ENCODE data around the gene DYNLT1.

The DYNLT1 gene

DNA sequence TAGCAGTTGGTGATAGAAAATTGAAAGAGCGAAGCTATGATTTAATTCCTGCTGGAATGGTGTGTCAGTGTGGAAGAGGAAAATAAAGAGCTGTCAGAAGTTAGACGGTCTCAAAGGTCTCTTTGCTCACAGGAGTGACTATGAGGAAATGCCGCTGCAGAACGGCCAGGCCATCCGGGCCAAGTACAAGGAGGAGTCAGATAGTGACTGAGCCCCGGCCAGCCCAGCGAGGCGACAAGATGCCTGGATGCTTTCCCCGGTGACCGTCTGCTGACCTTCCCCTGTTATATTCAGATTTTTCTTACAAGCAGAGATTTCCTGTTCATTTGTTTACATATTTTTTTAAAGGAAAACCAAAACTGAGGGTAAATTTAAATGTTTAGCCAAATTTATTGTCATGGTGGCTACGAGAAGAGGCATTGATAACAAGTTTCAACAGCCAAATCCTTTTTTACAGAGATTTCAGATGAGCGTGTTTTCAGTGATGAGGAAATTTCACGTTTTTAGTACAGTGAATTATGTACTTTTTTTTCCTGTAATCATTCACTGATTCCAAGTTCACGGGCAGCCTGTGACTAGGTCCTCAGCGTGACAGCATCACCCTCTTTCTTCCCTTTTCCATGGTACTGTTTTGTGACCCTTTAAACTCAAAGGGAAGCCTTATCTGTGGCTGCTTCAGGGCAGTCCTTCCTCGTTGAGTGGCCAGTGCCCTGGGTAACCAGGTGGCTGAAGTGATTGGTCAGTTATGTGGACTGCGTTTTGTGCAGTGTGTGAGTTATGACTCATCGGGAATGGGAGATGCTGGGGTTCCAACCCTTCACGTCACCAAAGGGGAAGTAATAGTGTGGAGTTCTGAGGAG lies 12.6 kb downstream of the DYNLT1 start:
- ATAC-seq (replicated peaks; ENCODE audit: extremely low read depth, poor library complexity, severe bottlenecking): no peak
- Mint-ChIP-seq H3K4me1 (peaks cover 37% of the 10 kb centered on the region), H3K27me3 (no peaks in the 10 kb centered on the region), H3K27ac (ENCODE audit: low read depth) (peak overlapping the region; percentile 58), H3K9me3 (peaks cover 3% of the 10 kb centered on the region), H3K36me3 (ENCODE audit: insufficient read depth) (peaks cover 49% of the 10 kb centered on the region), H3K4me3 (no peak overlapping the region)
- no peak for DNase-seq (ENCODE audit: low spot score in 2 of 2)

DNA sequence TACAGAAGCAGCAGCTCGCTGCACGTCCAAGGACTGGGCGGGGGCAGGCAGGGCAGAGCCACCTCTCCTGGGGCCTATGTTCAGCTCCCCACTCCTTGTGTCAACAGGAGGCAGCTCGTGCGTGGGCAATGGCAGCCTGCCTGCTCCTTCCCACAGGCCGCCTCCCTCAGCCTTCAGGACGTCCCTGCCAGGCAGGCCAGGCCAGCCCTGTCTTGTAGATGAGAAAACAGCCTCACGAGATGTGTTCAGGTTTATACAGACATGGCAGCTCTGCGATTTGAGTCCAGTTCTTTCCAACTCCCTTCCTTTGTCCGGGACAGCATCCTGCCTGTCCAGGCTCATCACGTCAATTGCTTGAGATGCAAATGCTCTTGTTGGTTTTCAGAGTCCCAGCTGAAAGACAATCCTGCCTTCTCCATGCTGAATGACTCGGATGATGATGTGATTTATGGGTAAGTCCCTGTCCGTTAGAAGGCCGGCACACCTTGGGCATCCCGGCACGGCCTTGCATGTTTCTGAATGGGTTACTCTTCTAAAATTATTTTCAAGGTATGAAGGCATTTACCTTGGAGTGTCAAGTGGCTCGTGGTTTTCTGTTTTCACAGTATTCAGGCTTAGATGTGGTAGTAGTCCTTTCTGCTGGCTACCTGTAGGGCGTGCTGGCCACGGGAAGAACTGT lies 13.5 kb downstream of the DYNLT1 start:
- ATAC-seq (replicated peaks; ENCODE audit: extremely low read depth, poor library complexity, severe bottlenecking) (no peak), DNase-seq (ENCODE audit: low spot score in 2 of 2) (no peak)
- no peak overlapping the region for H3K4me3 Mint-ChIP-seq
- H3K27ac Mint-ChIP-seq (ENCODE audit: low read depth): peak overlapping the region; percentile 45
- H3K27me3 Mint-ChIP-seq: no peaks in the 10 kb centered on the region
- peaks cover 37% of the 10 kb centered on the region for H3K4me1 Mint-ChIP-seq
- H3K36me3 Mint-ChIP-seq (ENCODE audit: insufficient read depth): peaks cover 46% of the 10 kb centered on the region
- peaks cover 6% of the 10 kb centered on the region for H3K9me3 Mint-ChIP-seq

DNA sequence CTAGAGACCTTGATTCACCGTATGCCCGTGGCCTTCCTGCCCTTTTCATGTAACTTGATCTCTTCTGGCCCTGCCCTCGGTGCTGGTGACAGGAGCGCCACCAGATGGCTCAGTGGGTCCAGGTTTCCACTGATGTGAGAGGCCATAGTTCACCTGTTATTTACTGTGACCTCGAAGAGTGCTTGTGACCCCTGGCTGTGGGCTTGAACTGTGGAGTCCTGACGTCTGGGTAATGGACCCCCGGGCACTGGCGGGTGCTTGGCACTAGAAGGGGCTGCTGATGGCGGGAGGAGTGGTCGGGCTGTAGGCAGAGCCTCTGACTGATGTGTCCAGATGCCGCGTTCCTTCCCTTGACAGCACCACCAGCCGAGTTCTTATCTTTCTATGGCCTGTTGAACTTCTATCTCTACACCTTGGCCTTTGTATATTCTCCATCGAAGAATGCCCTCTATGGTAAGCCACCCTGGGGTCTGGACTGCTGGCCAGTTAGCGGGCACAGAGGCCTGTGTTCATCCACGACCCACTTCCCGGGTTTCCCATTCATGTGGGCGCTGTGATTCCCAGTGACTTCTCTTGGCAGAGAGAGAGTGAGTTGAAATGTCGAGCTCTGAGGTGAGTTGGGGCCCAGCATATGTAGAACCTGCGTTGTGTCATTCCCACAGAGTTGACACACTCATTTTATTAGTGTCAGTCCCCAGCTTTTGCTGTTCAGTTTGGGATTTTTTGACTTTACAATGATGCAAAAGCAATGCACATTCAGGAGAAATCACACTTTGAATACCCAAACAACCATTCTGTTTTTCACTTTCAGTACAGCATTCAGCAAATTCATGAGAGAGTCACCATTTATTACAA lies 14.9 kb downstream of the DYNLT1 start:
- Mint-ChIP-seq H3K4me3 (no peak overlapping the region), H3K27me3 (no peaks in the 10 kb centered on the region), H3K36me3 (ENCODE audit: insufficient read depth) (peaks cover 48% of the 10 kb centered on the region), H3K4me1 (peaks cover 26% of the 10 kb centered on the region), H3K27ac (ENCODE audit: low read depth) (peak overlapping the region; percentile 79), H3K9me3 (peaks cover 6% of the 10 kb centered on the region)
- ATAC-seq (replicated peaks; ENCODE audit: extremely low read depth, poor library complexity, severe bottlenecking): no peak
- DNase-seq (ENCODE audit: low spot score in 2 of 2): no peak

DNA sequence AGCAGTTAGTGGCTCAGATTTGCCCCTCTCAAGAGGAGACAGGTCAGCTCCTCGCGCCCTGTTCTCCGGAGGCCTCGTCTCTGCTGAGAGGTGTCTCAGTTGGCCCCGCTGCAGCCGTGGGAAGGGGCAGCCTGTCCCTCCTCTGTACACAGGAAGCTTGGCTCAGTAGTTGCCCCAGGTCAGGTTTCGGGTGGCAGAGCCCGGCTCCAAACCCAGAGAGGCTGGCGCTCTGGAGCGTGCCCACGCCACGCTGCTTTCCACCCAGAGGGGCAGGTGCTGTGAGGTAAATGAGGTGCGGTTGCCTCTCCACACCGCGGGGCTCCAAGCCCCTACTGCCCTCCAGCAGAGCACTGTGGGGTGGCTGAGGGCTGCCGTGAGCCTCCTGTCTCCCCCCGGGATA lies 16.0 kb downstream of the DYNLT1 start:
- Mint-ChIP-seq H3K36me3 (ENCODE audit: insufficient read depth) (peaks cover 52% of the 10 kb centered on the region), H3K4me1 (peaks cover 21% of the 10 kb centered on the region), H3K4me3 (no peak overlapping the region), H3K27me3 (no peaks in the 10 kb centered on the region), H3K9me3 (peaks cover 6% of the 10 kb centered on the region), H3K27ac (ENCODE audit: low read depth) (no peak overlapping the region)
- no peak for ATAC-seq (replicated peaks; ENCODE audit: extremely low read depth, poor library complexity, severe bottlenecking)
- no peak for DNase-seq (ENCODE audit: low spot score in 2 of 2)

DNA sequence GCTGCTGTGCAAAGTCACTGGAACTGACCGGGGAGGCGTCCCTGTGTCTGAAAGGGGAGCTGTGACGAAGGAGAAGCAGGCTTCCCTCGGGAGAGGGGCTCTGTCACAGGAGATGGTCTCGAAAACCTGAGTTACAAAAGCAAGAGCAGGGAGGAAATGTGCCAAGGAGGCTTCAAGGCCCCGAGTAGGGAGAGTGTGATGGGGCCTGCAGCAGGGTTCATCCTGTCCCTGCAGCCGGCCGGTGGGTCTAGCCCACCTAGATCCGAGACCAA lies 16.7 kb downstream of the DYNLT1 start:
- peaks cover 24% of the 10 kb centered on the region for H3K4me1 Mint-ChIP-seq
- peaks cover 6% of the 10 kb centered on the region for H3K9me3 Mint-ChIP-seq
- peaks cover 50% of the 10 kb centered on the region for H3K36me3 Mint-ChIP-seq (ENCODE audit: insufficient read depth)
- H3K27me3 Mint-ChIP-seq: no peaks in the 10 kb centered on the region
- no peak overlapping the region for H3K4me3 Mint-ChIP-seq
- ATAC-seq (replicated peaks; ENCODE audit: extremely low read depth, poor library complexity, severe bottlenecking) (no peak), DNase-seq (ENCODE audit: low spot score in 2 of 2) (no peak)
- peak overlapping the region; percentile 84 for H3K27ac Mint-ChIP-seq (ENCODE audit: low read depth)

DNA sequence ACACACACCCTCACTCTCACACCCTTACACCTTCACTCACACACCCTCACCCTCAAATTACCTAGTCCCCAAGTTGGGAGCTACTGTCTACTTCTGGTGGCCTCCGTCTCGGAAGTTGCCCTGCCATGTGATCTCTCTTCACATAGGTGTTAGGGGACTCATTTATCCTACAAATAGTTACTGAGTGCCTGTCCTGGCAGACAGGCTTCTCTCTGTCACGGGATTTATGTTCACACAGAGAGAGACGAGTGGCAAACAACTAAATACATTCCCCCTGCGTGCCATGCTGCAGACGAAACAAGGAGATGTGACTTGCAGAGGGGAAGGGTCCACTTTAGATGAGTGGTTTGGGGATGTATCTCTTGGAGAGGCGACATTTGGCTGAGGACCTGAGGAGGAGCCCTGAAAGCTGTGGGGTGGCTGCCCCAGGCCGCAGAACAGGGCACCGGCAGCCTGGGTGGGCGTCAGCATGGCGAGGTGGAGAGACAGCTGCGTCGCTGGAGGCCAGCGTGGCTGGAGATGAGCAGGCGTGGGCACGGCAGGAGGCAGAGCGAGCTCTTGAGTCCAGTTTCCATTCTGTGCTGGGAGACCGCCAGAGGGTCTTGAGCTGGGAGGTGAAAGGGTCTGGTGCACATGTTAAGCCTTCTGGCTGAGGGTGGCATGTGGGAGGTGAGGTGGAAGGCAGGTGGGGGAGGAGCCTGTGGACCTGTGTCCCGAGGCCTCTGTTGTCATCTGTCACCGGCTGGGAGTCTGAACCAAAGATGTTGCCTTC lies 17.2 kb downstream of the DYNLT1 start:
- peaks cover 53% of the 10 kb centered on the region for H3K36me3 Mint-ChIP-seq (ENCODE audit: insufficient read depth)
- H3K4me3 Mint-ChIP-seq: no peak overlapping the region

DNA sequence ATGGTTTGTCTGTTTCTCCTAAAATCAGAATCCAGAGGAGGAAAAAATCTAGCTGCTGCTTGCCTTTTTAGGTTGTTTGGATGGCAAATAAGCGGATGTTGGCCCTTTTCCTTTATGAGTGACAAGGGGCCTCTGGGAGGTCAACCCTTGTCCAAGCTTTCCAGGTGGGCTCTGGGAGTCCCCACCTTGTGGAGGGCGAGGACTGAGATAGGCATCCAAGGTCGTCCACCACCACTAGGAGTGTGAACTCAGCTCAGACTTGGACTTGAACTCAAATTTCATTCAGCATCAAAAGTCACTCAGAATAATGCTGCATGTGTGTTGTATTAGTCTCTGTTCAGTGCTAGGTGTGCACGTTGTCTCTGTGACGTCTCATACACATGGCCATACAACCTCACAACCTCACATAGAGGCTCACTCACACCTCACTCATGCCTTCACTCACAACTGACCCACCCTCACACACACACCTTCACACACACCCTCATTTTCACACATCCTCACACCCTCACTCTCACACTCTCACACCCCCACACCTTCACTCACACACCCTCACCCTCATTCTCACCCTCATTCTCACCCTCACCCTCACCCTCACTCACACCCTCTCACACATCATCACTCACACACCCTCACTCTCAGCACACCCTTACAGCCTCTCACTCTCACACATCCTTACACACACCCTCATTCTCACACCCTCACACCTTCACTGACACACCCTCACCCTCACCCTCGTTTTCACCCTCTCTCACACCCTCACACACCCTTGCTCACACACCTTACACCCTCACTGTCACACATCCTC lies 18.0 kb downstream of the DYNLT1 start:
- peaks cover 24% of the 10 kb centered on the region for H3K4me1 Mint-ChIP-seq
- no peak overlapping the region for H3K4me3 Mint-ChIP-seq
- peaks cover 6% of the 10 kb centered on the region for H3K9me3 Mint-ChIP-seq
- no peak for ATAC-seq (replicated peaks; ENCODE audit: extremely low read depth, poor library complexity, severe bottlenecking)
- no peak for DNase-seq (ENCODE audit: low spot score in 2 of 2)
- H3K27ac Mint-ChIP-seq (ENCODE audit: low read depth): peak overlapping the region; percentile 84
- H3K27me3 Mint-ChIP-seq: no peaks in the 10 kb centered on the region
- H3K36me3 Mint-ChIP-seq (ENCODE audit: insufficient read depth): peaks cover 48% of the 10 kb centered on the region

More for the DNA sequence above, 17.2 kb downstream of the DYNLT1 start:
- Mint-ChIP-seq H3K9me3 (peaks cover 6% of the 10 kb centered on the region), H3K27me3 (no peaks in the 10 kb centered on the region), H3K27ac (ENCODE audit: low read depth) (peak overlapping the region; percentile 84), H3K4me1 (peaks cover 26% of the 10 kb centered on the region)
- ATAC-seq (replicated peaks; ENCODE audit: extremely low read depth, poor library complexity, severe bottlenecking): no peak
- DNase-seq (ENCODE audit: low spot score in 2 of 2): no peak

DNA sequence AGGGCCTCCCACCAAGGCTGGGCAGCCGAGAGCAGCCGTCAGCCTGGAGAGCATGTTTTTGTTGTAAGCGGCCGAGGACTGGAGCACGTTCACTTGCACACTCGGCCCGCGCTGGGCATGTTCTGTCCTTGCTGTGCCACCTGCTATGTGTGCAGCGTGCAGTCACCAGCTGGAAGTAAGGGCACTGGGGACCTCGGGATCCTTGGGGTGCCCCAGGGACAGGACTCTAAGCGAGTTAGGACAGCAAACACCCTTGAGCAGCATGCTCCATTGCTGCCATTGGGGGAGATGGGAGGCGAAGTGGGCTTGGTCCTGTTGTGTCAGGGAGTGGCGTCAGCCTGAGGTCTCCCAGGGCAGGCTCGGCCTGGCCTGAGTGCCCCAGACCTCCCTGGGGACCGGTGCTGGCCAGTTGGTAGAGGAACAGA lies 18.6 kb downstream of the DYNLT1 start:
- no peak for ATAC-seq (replicated peaks; ENCODE audit: extremely low read depth, poor library complexity, severe bottlenecking)
- Mint-ChIP-seq H3K4me3 (no peak overlapping the region), H3K36me3 (ENCODE audit: insufficient read depth) (peaks cover 44% of the 10 kb centered on the region)

DNA sequence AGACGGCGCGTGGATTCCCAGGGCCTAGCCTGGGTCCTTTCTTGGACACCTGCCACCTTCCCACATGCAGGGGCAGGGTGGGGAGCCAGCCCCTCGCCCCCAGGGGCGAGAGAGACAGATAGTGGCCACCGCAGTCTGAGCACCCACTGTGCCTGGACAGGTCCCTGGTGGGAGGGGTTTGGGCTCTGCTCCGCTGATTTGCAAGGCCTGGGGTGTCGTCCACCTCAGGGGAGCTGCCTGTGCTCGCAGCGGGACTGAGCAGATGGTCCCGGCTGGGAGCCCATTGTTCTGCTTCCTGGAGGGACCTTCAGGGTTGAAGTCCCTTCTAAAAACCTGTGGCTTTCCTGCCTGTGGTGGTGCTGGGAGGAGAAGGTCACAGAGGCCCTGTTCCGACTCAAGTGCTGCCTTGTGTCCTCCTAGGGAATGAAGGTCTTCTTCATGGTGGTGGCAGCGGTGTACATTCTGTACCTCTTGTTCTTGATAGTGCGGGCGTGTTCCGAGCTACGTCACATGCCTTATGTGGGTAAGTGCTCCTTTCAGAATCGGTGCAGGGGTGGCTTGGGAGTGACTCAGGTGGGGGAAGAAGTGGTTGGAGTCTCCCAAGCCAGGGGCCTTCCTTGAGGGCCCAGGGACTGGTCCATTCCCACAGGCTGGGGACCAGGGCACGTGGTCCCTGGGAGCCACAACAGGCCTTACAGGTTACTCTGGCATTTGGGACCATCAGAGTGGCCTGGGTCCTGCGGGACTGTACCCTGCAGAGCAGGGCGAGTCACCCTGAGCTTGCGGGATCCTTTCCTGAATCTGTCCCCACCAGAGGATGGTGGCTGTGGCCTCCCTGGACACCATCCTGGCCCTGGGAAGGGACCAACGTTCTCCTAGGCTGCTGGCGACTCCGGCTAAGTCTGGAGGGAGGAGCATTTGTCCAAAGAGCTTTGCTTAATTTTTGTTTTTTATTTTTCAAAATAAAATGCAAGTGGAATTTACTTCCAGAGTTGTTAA lies 19.6 kb downstream of the DYNLT1 start:
- Mint-ChIP-seq H3K36me3 (ENCODE audit: insufficient read depth) (peaks cover 40% of the 10 kb centered on the region), H3K27me3 (no peaks in the 10 kb centered on the region), H3K27ac (ENCODE audit: low read depth) (peak overlapping the region; percentile 84), H3K9me3 (peaks cover 6% of the 10 kb centered on the region), H3K4me1 (peaks cover 29% of the 10 kb centered on the region), H3K4me3 (no peak overlapping the region)
- DNase-seq (ENCODE audit: low spot score in 2 of 2) (no peak), ATAC-seq (replicated peaks; ENCODE audit: extremely low read depth, poor library complexity, severe bottlenecking) (no peak)

More for the DNA sequence above, 18.6 kb downstream of the DYNLT1 start:
- peaks cover 20% of the 10 kb centered on the region for H3K4me1 Mint-ChIP-seq
- no peaks in the 10 kb centered on the region for H3K27me3 Mint-ChIP-seq
- no peak for DNase-seq (ENCODE audit: low spot score in 2 of 2)
- H3K27ac Mint-ChIP-seq (ENCODE audit: low read depth): peak overlapping the region; percentile 84
- peaks cover 6% of the 10 kb centered on the region for H3K9me3 Mint-ChIP-seq

DNA sequence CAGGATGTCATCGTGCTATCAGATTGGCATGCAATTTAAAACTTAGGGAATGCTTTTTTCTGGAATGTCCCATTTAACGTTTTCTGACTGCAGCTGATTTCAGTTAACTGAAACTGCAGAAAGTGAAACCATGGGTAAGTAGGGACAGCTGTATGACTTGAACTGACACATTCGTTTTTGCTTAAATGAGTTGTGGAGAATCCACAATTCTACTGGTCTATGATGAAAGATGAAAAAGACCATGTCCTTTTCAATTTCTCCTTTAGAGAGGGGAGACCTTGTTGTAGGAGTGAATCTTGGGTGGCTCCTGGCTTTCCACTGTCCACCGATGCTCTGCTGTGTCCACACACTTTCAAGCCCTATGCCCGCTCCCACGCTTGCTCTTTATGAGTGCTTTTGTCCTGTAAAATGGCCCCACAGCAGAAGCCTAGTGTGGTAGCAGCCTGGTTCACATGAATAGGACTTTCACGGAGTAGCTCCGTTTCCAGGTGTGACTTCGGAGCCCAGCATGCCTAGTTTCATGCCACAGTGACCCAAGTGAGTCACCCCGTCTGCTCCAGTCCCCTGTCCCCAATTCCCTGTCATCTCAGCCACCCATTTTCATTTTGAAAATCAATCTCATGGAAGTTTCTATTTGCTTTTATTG lies 21.9 kb downstream of the DYNLT1 start:
- no peak for DNase-seq (ENCODE audit: low spot score in 2 of 2)
- no peak overlapping the region for H3K4me3 Mint-ChIP-seq
- H3K9me3 Mint-ChIP-seq: peaks cover 6% of the 10 kb centered on the region
- peaks cover 44% of the 10 kb centered on the region for H3K4me1 Mint-ChIP-seq
- ATAC-seq (replicated peaks; ENCODE audit: extremely low read depth, poor library complexity, severe bottlenecking): no peak
- peak overlapping the region; percentile 46 for H3K27ac Mint-ChIP-seq (ENCODE audit: low read depth)
- peaks cover 39% of the 10 kb centered on the region for H3K36me3 Mint-ChIP-seq (ENCODE audit: insufficient read depth)
- H3K27me3 Mint-ChIP-seq: no peaks in the 10 kb centered on the region
